Endothelial cell (in vitro differentiated cells): ENCODE results near the gene CHRNA7. TPM values are rescaled to one million over a fixed set of nuclear protein-coding genes. Genes with fewer than 3 reads are reported as not detected.

Experiments
- DNase-seq: peaks from one replicate; pipeline ENCODE4 v3.0.0; 2021; ENCODE audit warnings: low spot score
- H3K27ac Mint-ChIP-seq: one replicate; pipeline ENCODE4 v1.8.0; 2021; ENCODE audit warnings: mixed read lengths, inconsistent platforms; ENCODE audit not compliant: unreplicated experiment
- H3K27me3 Mint-ChIP-seq: one replicate; pipeline ENCODE4 v1.8.0; 2021; ENCODE audit warnings: mild to moderate bottlenecking, moderate library complexity, mixed read lengths, inconsistent platforms; ENCODE audit not compliant: unreplicated experiment
- H3K36me3 Mint-ChIP-seq: one replicate; pipeline ENCODE4 v1.8.0; 2021; ENCODE audit warnings: mild to moderate bottlenecking, low read depth, mixed read lengths, inconsistent platforms; ENCODE audit not compliant: unreplicated experiment
- H3K4me1 Mint-ChIP-seq: one replicate; pipeline ENCODE4 v1.8.0; 2021; ENCODE audit warnings: mild to moderate bottlenecking, mixed read lengths, inconsistent platforms; ENCODE audit not compliant: unreplicated experiment
- H3K4me3 Mint-ChIP-seq: one replicate; pipeline ENCODE4 v1.8.0; 2021; ENCODE audit warnings: mild to moderate bottlenecking, mixed read lengths, inconsistent platforms; ENCODE audit not compliant: unreplicated experiment
- H3K9me3 Mint-ChIP-seq: one replicate; pipeline ENCODE4 v1.8.0; 2021; ENCODE audit warnings: mixed read lengths, inconsistent platforms; ENCODE audit not compliant: unreplicated experiment
- CTCF ChIP-seq: fragments of 200-600 bp; sonication (generic); IDR thresholded peaks from one replicate; pipeline ENCODE4 v1.5.0; 2021; ENCODE audit warnings: antibody characterized with exemption; ENCODE audit not compliant: unreplicated experiment
- total RNA-seq: library from RNA; stranded (reverse); fragmentation: NEBNext Ultra II Directional; extraction: Animal tissue kit (Norgen Biotek cat#: 25700); gene quantifications from one replicate; pipeline ENCODE4 v1.2.1, GENCODE V29; 2021; ENCODE audit not compliant: unreplicated experiment

Gene CHRNA7
- total RNA-seq, 1 donor from 2014 or later = 2.3 TPM

- Mint-ChIP-seq H3K27ac (no peak overlapping the region), H3K27me3 (peaks cover 5% of the 10 kb centered on the region), H3K36me3 (no peaks in the 10 kb centered on the region), H3K9me3 (no peaks in the 10 kb centered on the region), H3K4me1 (peaks cover 14% of the 10 kb centered on the region), H3K4me3 (no peak overlapping the region)
- no peak for DNase-seq
- no peak for TF ChIP-seq CTCF
Observed at GRCh38 chr15:32096213-32096612, 65.9 kb downstream of the CHRNA7 start.

DNA sequence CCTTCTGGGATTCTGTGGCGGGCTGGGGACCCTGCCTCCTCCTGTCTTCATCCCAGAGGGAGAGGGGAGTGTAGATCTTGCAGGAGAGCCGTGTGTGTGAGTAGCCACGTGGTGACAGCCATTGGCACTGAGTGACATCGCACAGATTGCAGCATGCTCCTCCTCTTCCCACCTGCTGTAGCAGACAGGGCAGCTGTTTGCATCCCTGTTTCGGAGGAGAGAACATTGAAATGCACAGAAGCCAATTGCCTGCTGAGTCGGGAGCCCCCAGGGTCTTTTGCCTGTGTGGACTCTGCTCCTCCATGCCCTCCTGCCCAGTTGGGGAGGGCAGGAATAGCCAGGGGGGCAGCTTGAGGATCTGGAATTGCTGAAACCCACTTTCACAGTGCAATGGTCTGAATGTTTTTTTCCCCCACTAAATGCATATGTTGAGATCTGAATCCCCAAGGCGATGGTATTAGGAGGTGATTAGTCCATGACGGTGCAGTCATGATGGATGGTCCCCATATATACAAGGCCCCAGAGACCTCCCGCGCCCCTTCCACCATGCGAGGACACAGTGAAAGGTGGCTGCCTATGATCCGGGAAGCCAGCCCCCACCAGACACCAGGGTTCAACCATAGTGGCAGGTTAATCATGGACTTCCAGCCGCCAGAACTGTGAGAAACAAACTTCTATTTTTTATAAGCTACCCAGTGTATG, 66.8 kb downstream of the CHRNA7 start:
- DNase-seq = no peak
- Mint-ChIP-seq H3K4me1 (peaks cover 14% of the 10 kb centered on the region), H3K9me3 (no peaks in the 10 kb centered on the region), H3K27me3 (peaks cover 5% of the 10 kb centered on the region), H3K27ac (no peak overlapping the region), H3K36me3 (no peaks in the 10 kb centered on the region), H3K4me3 (no peak overlapping the region)
- TF ChIP-seq CTCF = no peak

DNA sequence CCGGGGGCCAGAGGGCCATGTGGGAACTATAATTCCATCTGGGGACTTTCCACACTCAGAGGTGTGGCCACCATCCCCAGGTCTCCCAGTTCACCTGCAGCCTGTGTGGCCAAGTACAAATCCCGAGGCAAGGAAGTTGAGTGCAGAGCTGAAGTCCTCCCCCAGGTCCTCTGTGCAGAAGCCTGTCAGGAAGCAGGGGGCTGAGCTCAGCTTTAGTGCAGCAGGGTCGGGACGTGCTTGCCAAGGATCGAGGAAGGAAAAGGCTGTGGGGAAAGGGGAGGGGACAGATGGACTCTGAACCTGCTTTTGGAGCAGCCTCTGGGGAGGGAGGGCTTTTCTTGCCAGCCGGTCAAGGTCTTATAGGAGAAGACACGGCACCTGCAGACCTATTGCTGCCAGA, 67.7 kb downstream of the CHRNA7 start:
- no peak for TF ChIP-seq CTCF
- H3K9me3 Mint-ChIP-seq = no peaks in the 10 kb centered on the region
- peaks cover 14% of the 10 kb centered on the region for H3K4me1 Mint-ChIP-seq
- H3K4me3 Mint-ChIP-seq = no peak overlapping the region
- peak; percentile 28 for DNase-seq
- peaks cover 5% of the 10 kb centered on the region for H3K27me3 Mint-ChIP-seq
- H3K36me3 Mint-ChIP-seq = no peaks in the 10 kb centered on the region
- no peak overlapping the region for H3K27ac Mint-ChIP-seq

- Mint-ChIP-seq H3K36me3 (no peaks in the 10 kb centered on the region), H3K4me3 (no peak overlapping the region), H3K27ac (no peak overlapping the region), H3K27me3 (peaks cover 5% of the 10 kb centered on the region), H3K4me1 (peaks cover 14% of the 10 kb centered on the region), H3K9me3 (no peaks in the 10 kb centered on the region)
- TF ChIP-seq CTCF = no peak
- no peak for DNase-seq
Observed at GRCh38 chr15:32099097-32099785, 68.9 kb downstream of the CHRNA7 start.
